PC-9 (cell line): ENCODE results near the gene PLSCR2. TPM values are rescaled to one million over a fixed set of nuclear protein-coding genes. Genes with fewer than 3 reads are reported as not detected.

ENCODE experiments used
- BruUV-seq: library from RNA; stranded (reverse); fragments of 400-500 nt; replicated peaks from 2 replicates; lab custom pipeline; 2021; lab: Mats Ljungman, UMichigan
- CTCF ChIA-PET: fragments of 300-600 bp; sonication (Branson Sonifier 250); formaldehyde crosslinking; loops from one replicate; lab custom pipeline; 2022; ENCODE audit warnings: antibody characterized with exemption; lab: Charles Lee
- POLR2A ChIA-PET: fragments of 300-600 bp; sonication (Branson Sonifier 250); formaldehyde crosslinking; loops from one replicate; lab custom pipeline; 2022; ENCODE audit warnings: antibody characterized with exemption; ENCODE audit not compliant: unreplicated experiment; lab: Charles Lee
- DNase-seq, 2 experiments: peaks; one replicate each; pipeline versions ENCODE4 v3.0.0 to v3.0.0-alpha.2; 2015 to 2022; ENCODE audit warnings: mixed read lengths in 1 of 2
- H2AFZ ChIP-seq: fragments of 200-600 bp; sonication (generic); 2 replicates; pipeline ENCODE4 v1.8.1; 2017; ENCODE audit warnings: antibody characterized with exemption
- H3F3A ChIP-seq: fragments of 200-600 bp; sonication (generic); 2 replicates; pipeline ENCODE4 v1.8.1; 2017; ENCODE audit warnings: antibody characterized with exemption, mild to moderate bottlenecking, low read depth; ENCODE audit not compliant: insufficient read depth
- H3K27ac ChIP-seq: fragments of 200-600 bp; sonication (generic); 2 replicates; pipeline ENCODE4 v1.6.1; 2016; ENCODE audit warnings: mixed run types
- H3K27me3 ChIP-seq: fragments of 200-600 bp; sonication (generic); 2 replicates; pipeline ENCODE4 v1.6.1; 2016; ENCODE audit warnings: low read depth, mixed run types; ENCODE audit not compliant: insufficient read depth
- H3K36me3 ChIP-seq: fragments of 200-600 bp; sonication (generic); 2 replicates; pipeline ENCODE4 v1.6.1; 2016; ENCODE audit warnings: low read depth, mixed run types
- H3K4me1 ChIP-seq: fragments of 200-600 bp; sonication (generic); replicated peaks from 2 replicates; pipeline ENCODE4 v1.6.1; 2016; ENCODE audit warnings: mixed run types; ENCODE audit not compliant: insufficient read depth
- H3K4me2 ChIP-seq: fragments of 200-600 bp; sonication (generic); 2 replicates; pipeline ENCODE4 v1.6.1; 2017; ENCODE audit warnings: mixed run types
- H3K4me3 ChIP-seq: fragments of 200-600 bp; sonication (generic); 2 replicates; pipeline ENCODE4 v1.6.1; 2016; ENCODE audit warnings: mixed run types
- H3K79me2 ChIP-seq: fragments of 200-600 bp; sonication (generic); 2 replicates; pipeline ENCODE4 v1.6.1; 2017; ENCODE audit warnings: low read depth, mixed run types
- H3K9me2 ChIP-seq: fragments of 200-600 bp; sonication (generic); 2 replicates; pipeline ENCODE4 v1.8.1; 2017; ENCODE audit warnings: mild to moderate bottlenecking; ENCODE audit not compliant: insufficient read depth
- H3K9me3 ChIP-seq: fragments of 200-600 bp; sonication (generic); 2 replicates; pipeline ENCODE4 v1.8.1; 2016; ENCODE audit warnings: low read depth; ENCODE audit not compliant: insufficient read depth
- H4K20me1 ChIP-seq: fragments of 200-600 bp; sonication (generic); 2 replicates; pipeline ENCODE4 v1.8.1; 2017; ENCODE audit not compliant: insufficient read depth
- EZH2 ChIP-seq: fragments of 200-600 bp; sonication (generic); IDR thresholded peaks from 2 replicates; pipeline ENCODE4 v1.8.0; 2017; ENCODE audit warnings: antibody characterized with exemption, low read depth
- intact Hi-C: fragments of 100-400 bp; cut with micrococcal nuclease; formaldehyde crosslinking; loops from one replicate; pipeline ENCODE4 v1.10.0; 2022; ENCODE audit not compliant: unreplicated experiment
- total RNA-seq: library from RNA; stranded (reverse); gene quantifications from 2 replicates; pipeline ENCODE4 v1.2.3, GENCODE V29; 2021
- TF ChIP-seq, protein P1 (sequence below): fragments of 200-600 bp; sonication (generic); conservative IDR thresholded peaks from 2 replicates; pipeline ENCODE4 v1.6.1; 2017; ENCODE audit warnings: mixed run types, antibody characterized with exemption, mild to moderate bottlenecking, moderate library complexity

PLSCR2 gene
- total RNA-seq, 1 experiment from 2014 or later = not detected

DNA sequence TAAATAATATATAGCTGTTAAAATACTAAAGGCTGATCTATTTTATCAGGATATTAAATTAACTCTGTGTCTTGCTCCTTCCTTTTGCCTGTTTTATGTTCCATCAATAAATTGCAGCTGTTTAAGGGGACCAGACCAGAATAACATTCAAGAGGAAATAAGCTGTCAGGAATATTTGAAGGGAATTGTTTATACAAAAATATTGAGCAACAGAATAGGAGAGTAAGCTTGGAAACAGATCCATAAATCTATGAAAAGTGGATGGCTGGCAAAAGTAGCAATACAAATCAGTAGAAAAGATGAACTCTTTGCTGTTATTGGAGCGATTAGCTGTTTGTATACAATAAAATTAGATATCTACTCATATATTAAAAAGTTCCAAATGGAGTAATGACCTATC is 36.2 kb upstream of the PLSCR2 start:
- H4K20me1 ChIP-seq = no peaks in the 10 kb centered on the region
- H3K27me3 ChIP-seq = no peaks in the 10 kb centered on the region
- no peak overlapping the region for H3K4me2 ChIP-seq
- H3K4me3 ChIP-seq = no peak overlapping the region
- no peaks in the 10 kb centered on the region; the same call in 1 of the 2 replicates for H3K36me3 ChIP-seq
- peak overlapping the region; percentile 100 for H3K27ac ChIP-seq
- TF ChIP-seq, protein P1, sequence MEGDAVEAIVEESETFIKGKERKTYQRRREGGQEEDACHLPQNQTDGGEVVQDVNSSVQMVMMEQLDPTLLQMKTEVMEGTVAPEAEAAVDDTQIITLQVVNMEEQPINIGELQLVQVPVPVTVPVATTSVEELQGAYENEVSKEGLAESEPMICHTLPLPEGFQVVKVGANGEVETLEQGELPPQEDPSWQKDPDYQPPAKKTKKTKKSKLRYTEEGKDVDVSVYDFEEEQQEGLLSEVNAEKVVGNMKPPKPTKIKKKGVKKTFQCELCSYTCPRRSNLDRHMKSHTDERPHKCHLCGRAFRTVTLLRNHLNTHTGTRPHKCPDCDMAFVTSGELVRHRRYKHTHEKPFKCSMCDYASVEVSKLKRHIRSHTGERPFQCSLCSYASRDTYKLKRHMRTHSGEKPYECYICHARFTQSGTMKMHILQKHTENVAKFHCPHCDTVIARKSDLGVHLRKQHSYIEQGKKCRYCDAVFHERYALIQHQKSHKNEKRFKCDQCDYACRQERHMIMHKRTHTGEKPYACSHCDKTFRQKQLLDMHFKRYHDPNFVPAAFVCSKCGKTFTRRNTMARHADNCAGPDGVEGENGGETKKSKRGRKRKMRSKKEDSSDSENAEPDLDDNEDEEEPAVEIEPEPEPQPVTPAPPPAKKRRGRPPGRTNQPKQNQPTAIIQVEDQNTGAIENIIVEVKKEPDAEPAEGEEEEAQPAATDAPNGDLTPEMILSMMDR = no peak
- TF ChIP-seq EZH2 = no peak
- peaks cover 54% of the 10 kb centered on the region for H3K4me1 ChIP-seq
- BruUV-seq = no TSS peak
- H3F3A ChIP-seq = peaks cover 50% of the 10 kb centered on the region
- no peak overlapping the region for H2AFZ ChIP-seq
- no peak for DNase-seq
- intact Hi-C loops = no loop called here
- POLR2A ChIA-PET = interaction anchor here (0.6 kb wide), 1 partner anchor 48 kb away, joined by 15 read pairs; no protein-coding TSS in a partner anchor
- peaks cover 10% of the 10 kb centered on the region for H3K9me3 ChIP-seq
- no peaks in the 10 kb centered on the region for H3K9me2 ChIP-seq
- CTCF ChIA-PET = no interaction called here
- no peaks in the 10 kb centered on the region for H3K79me2 ChIP-seq

- CTCF ChIA-PET = interaction anchor here (0.5 to 0.6 kb wide), 3 partner anchors 43 to 545 kb away, joined by 3 to 6 read pairs (median 6); no protein-coding TSS in a partner anchor
- BruUV-seq = no TSS peak
- POLR2A ChIA-PET = interaction anchor here (0.6 to 1.6 kb wide), 3 partner anchors 22 to 40 kb away, joined by 4 to 6 read pairs (median 6); partner anchors contain the start of gene PLSCR1
These were observed 35.3 kb upstream of the PLSCR2 start for GRCh38 chr3:146504498-146505197.

More at GRCh38 chr3:146504498-146505197, 35.3 kb upstream of the PLSCR2 start:
- Histone ChIP-seq H3K4me2 (peak overlapping the region; percentile 75), H3K9me3 (peaks cover 13% of the 10 kb centered on the region), H2AFZ (peak overlapping the region; percentile 49; the same call in 1 of the 2 replicates), H4K20me1 (no peaks in the 10 kb centered on the region), H3K4me1 (peaks cover 54% of the 10 kb centered on the region), H3K9me2 (no peaks in the 10 kb centered on the region), H3K27ac (peak overlapping the region; percentile 100), H3K79me2 (no peaks in the 10 kb centered on the region), H3F3A (peaks cover 50% of the 10 kb centered on the region), H3K27me3 (no peaks in the 10 kb centered on the region), H3K36me3 (no peaks in the 10 kb centered on the region; the same call in 1 of the 2 replicates), H3K4me3 (peak overlapping the region; percentile 53)
- DNase-seq = peak in 1 of 2 experiments; percentile 38
- intact Hi-C loops = no loop called here
- TF ChIP-seq, protein P1 = no peak
